NT2/D1 (cell line): ENCODE results near the gene DNTTIP2.

ENCODE experiments used
- YY1 ChIP-seq: IDR thresholded peaks from 2 replicates; pipeline ENCODE4 v1.6.1; 2011; ENCODE audit not compliant: insufficient read length, insufficient read depth
- ZNF274 ChIP-seq: IDR thresholded peaks from 2 replicates; pipeline ENCODE4 v1.6.1; 2011; ENCODE audit warnings: mild to moderate bottlenecking, low read depth, low read length

- no peak for TF ChIP-seq ZNF274
- TF ChIP-seq YY1 = no peak
Observed at GRCh38 chr1:93844262-93845045, 34.6 kb downstream of the DNTTIP2 start.
